HepG2 (cell line): Measurements from ENCODE around the gene MAP3K14. TPM values are rescaled to one million over a fixed set of nuclear protein-coding genes. Genes with fewer than 3 reads are reported as not detected.
A peak's percentile ranks its signal among the peaks of the same experiment; 100 is the strongest.

Experiments
- ATAD3A ChIP-seq: sonication (generic); formaldehyde crosslinking; IDR thresholded peaks from 2 replicates; pipeline ENCODE4 v1.4.0; 2020; ENCODE audit warnings: missing genetic modification reagents
- CBX1 ChIP-seq: IDR thresholded peaks from one replicate; pipeline ENCODE4 v1.6.1; 2016; ENCODE audit warnings: antibody characterized with exemption, low read depth
- CREB1 ChIP-seq, 2 experiments: fragments of 450-650 bp in 1 of 2; IDR thresholded peaks; 2 replicates each; pipeline ENCODE4 v1.6.1; 2016 to 2017; ENCODE audit warnings: control low read depth in 1 of 2, mild to moderate bottlenecking in 1 of 2, missing compliant biosample characterization in 1 of 2, missing genetic modification characterization in 1 of 2
- ETV6 ChIP-seq: sonication (generic); formaldehyde crosslinking; conservative IDR thresholded peaks from 2 replicates; pipeline ENCODE4 v1.4.0; 2020; ENCODE audit warnings: missing genetic modification reagents
- HOXA7 ChIP-seq: sonication (generic); formaldehyde crosslinking; IDR thresholded peaks from 2 replicates; pipeline ENCODE4 v1.8.1; 2022; ENCODE audit warnings: mild to moderate bottlenecking, missing genetic modification reagents, moderate library complexity
- MED13 ChIP-seq: sonication (generic); formaldehyde crosslinking; IDR thresholded peaks from 2 replicates; pipeline ENCODE4 v1.5.0; 2020; ENCODE audit warnings: missing genetic modification reagents
- NR1H2 ChIP-seq: sonication (generic); formaldehyde crosslinking; IDR thresholded peaks from 2 replicates; pipeline ENCODE4 v1.8.1; 2022; ENCODE audit warnings: low read depth, missing genetic modification reagents, borderline replicate concordance
- PATZ1 ChIP-seq: sonication (generic); formaldehyde crosslinking; IDR thresholded peaks from 2 replicates; pipeline ENCODE4 v1.4.0; 2020; ENCODE audit warnings: missing genetic modification reagents
- PHB2 ChIP-seq: fragments of 450-650 bp; IDR thresholded peaks from 2 replicates; pipeline ENCODE4 v1.6.1; 2018; ENCODE audit not compliant: partially characterized antibody
- RAD51 ChIP-seq: fragments of 450-650 bp; IDR thresholded peaks from 2 replicates; pipeline ENCODE4 v1.6.1; 2016; ENCODE audit warnings: borderline replicate concordance
- REXO4 ChIP-seq: sonication (generic); formaldehyde crosslinking; IDR thresholded peaks from 2 replicates; pipeline ENCODE4 v1.8.0; 2022; ENCODE audit warnings: missing genetic modification reagents, mild to moderate bottlenecking, borderline replicate concordance
- STAT5B ChIP-seq: sonication (generic); formaldehyde crosslinking; IDR thresholded peaks from 2 replicates; pipeline ENCODE4 v1.4.0; 2020; ENCODE audit warnings: missing genetic modification reagents
- U2AF1 ChIP-seq: fragments of 200-400 bp; formaldehyde crosslinking; optimal IDR thresholded peaks from 2 replicates; pipeline ENCODE3; 2017; ENCODE audit warnings: mild to moderate bottlenecking, low read depth, low read length
- ZBTB1 ChIP-seq: sonication (generic); formaldehyde crosslinking; IDR thresholded peaks from 2 replicates; pipeline ENCODE4 v1.4.0; 2020; ENCODE audit warnings: missing genetic modification reagents, borderline replicate concordance
- ZBTB44 ChIP-seq: sonication (generic); formaldehyde crosslinking; IDR thresholded peaks from 2 replicates; pipeline ENCODE4 v1.4.0; 2020; ENCODE audit warnings: missing genetic modification reagents
- ZNF263 ChIP-seq: sonication (generic); formaldehyde crosslinking; IDR thresholded peaks from 2 replicates; pipeline ENCODE4 v1.4.0; 2020; ENCODE audit warnings: missing genetic modification reagents
- ZNF354B ChIP-seq: sonication (generic); formaldehyde crosslinking; IDR thresholded peaks from 2 replicates; pipeline ENCODE4 v1.8.0; 2022; ENCODE audit warnings: mild to moderate bottlenecking, missing genetic modification reagents
- ZNF468 ChIP-seq: sonication (generic); formaldehyde crosslinking; IDR thresholded peaks from 2 replicates; pipeline ENCODE4 v1.8.0; 2022; ENCODE audit warnings: mild to moderate bottlenecking, moderate library complexity, missing genetic modification reagents
- ZNF549 ChIP-seq: sonication (generic); formaldehyde crosslinking; IDR thresholded peaks from 2 replicates; pipeline ENCODE4 v1.5.0; 2020; ENCODE audit warnings: missing genetic modification reagents
- ZNF558 ChIP-seq: sonication (generic); formaldehyde crosslinking; IDR thresholded peaks from 2 replicates; pipeline ENCODE4 v1.9.0; 2022; ENCODE audit warnings: mild to moderate bottlenecking, missing genetic modification reagents, borderline replicate concordance
- ZNF563 ChIP-seq: sonication (generic); formaldehyde crosslinking; IDR thresholded peaks from 2 replicates; pipeline ENCODE4 v1.8.0; 2022; ENCODE audit warnings: mild to moderate bottlenecking, moderate library complexity, missing genetic modification reagents
- ZNF652 ChIP-seq: IDR thresholded peaks from 2 replicates; pipeline ENCODE4 v1.6.1; 2016; ENCODE audit warnings: low read depth, borderline replicate concordance
- polyA plus RNA-seq, 8 experiments: library from polyadenylated mRNA; depleted of rRNA in 3 of 8; stranded (reverse) in 7 of 8; unstranded in 1 of 8; fragments of >200 nt; fragmentation: Illumina TruSeq in 4 of 8; extraction: Trizol in 4 of 8; gene quantifications; 2 replicates each; pipeline versions ENCODE4 v1.2.1 to v1.2.3, GENCODE V29; 2011 to 2016; ENCODE audit warnings: low read depth in 4 of 8, missing spikeins in 1 of 8, mixed read lengths in 1 of 8; ENCODE audit not compliant: insufficient read depth in 1 of 8
- total RNA-seq, 5 experiments: library from RNA; depleted of rRNA; stranded (reverse); fragments of >200 nt; fragmentation: Illumina TruSeq; extraction: Trizol; gene quantifications; 2 replicates each; pipeline ENCODE4 v1.2.3, GENCODE V29; 2016; ENCODE audit warnings: low read depth in 1 of 5
- TF ChIP-seq, protein P1 (sequence below): sonication (generic); formaldehyde crosslinking; IDR thresholded peaks from 2 replicates; pipeline ENCODE4 v1.4.0; 2020; ENCODE audit warnings: mild to moderate bottlenecking, missing genetic modification reagents

MAP3K14 gene
- total and polyA plus RNA-seq, 2 of the 13 experiments (the other 11 are each of a cell fraction or from before 2014, with no cell fraction given) = 2.6 TPM

DNA sequence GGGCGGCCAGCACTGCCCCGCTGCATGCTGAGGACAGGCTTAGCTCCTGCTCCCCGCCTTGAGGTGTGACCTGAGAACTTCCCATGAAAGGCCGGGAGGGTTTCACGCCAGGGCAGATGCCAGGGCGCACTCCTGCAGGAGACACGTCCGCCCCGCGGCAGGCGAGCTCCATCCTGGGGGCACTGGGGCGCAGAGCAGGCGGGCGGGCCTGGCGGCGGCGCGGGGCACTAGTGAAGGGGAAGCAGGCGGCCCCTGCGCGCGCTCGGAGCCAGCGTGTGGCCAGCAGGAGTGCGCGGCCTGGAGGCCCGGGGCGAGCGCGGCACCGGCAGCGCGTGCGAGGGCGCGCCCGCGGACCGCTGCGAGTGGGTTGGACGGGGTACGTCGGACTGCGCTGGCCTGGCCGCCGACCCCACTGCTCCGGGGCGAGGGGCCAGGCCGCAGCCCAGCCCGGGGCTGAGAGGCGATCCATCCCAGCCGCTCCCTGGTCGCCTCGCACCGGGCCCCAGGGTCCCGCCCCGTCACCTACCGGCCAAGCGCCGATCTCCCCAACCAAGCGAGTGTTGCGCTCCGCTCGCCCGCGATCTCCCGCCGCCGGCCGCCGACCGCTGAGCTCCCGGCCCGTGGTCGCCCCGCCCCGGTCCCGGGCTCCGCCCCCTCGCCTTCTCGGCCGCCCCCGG lies at the start of gene MAP3K14 (continued):
- TF ChIP-seq ZNF563 (peak; percentile 88), ZNF558 (CRISPR knock-in tag) (no peak), ZBTB44 (no peak), CREB1 (IDR thresholded peaks at IDR 0.05) (no peak), CREB1 (CRISPR knock-in tag; IDR thresholded peaks at IDR 0.05) (no peak), ETV6 (peak; percentile 54), PHB2 (no peak), REXO4 (no peak), ZBTB1 (CRISPR knock-in tag) (no peak), U2AF1 (no peak), ZNF468 (no peak), MED13 (CRISPR knock-in tag) (no peak), ATAD3A (CRISPR knock-in tag) (no peak), NR1H2 (CRISPR knock-in tag) (no peak), HOXA7 (no peak), ZNF652 (CRISPR knock-in tag) (no peak), STAT5B (CRISPR knock-in tag) (no peak), PATZ1 (peak; percentile 70), RAD51 (no peak), CBX1 (peak; percentile 81), ZNF549 (CRISPR knock-in tag) (no peak), ZNF354B (CRISPR knock-in tag) (no peak), ZNF263 (no peak; the same call in 1 of the 2 replicates)
- TF ChIP-seq, protein P1, sequence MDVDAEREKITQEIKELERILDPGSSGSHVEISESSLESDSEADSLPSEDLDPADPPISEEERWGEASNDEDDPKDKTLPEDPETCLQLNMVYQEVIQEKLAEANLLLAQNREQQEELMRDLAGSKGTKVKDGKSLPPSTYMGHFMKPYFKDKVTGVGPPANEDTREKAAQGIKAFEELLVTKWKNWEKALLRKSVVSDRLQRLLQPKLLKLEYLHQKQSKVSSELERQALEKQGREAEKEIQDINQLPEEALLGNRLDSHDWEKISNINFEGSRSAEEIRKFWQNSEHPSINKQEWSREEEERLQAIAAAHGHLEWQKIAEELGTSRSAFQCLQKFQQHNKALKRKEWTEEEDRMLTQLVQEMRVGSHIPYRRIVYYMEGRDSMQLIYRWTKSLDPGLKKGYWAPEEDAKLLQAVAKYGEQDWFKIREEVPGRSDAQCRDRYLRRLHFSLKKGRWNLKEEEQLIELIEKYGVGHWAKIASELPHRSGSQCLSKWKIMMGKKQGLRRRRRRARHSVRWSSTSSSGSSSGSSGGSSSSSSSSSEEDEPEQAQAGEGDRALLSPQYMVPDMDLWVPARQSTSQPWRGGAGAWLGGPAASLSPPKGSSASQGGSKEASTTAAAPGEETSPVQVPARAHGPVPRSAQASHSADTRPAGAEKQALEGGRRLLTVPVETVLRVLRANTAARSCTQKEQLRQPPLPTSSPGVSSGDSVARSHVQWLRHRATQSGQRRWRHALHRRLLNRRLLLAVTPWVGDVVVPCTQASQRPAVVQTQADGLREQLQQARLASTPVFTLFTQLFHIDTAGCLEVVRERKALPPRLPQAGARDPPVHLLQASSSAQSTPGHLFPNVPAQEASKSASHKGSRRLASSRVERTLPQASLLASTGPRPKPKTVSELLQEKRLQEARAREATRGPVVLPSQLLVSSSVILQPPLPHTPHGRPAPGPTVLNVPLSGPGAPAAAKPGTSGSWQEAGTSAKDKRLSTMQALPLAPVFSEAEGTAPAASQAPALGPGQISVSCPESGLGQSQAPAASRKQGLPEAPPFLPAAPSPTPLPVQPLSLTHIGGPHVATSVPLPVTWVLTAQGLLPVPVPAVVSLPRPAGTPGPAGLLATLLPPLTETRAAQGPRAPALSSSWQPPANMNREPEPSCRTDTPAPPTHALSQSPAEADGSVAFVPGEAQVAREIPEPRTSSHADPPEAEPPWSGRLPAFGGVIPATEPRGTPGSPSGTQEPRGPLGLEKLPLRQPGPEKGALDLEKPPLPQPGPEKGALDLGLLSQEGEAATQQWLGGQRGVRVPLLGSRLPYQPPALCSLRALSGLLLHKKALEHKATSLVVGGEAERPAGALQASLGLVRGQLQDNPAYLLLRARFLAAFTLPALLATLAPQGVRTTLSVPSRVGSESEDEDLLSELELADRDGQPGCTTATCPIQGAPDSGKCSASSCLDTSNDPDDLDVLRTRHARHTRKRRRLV = no peak
